Breast epithelium (tissue), 3 donors: ENCODE measurements around the gene CDC42EP4.

Experiments used
- POLR2A ChIP-seq: fragments of 450-650 bp; IDR thresholded peaks from one replicate; pipeline ENCODE4 v1.6.1; 2016; ENCODE audit warnings: antibody characterized with exemption, mild to moderate bottlenecking, moderate library complexity
- POLR2AphosphoS5 ChIP-seq, 3 donors: sonication (generic); formaldehyde crosslinking; IDR thresholded peaks; one replicate each; pipeline ENCODE4 v1.6.1; 2017; ENCODE audit warnings: antibody characterized with exemption in 3 of 3
- TF ChIP-seq, protein P1 (sequence below), 3 donors: fragments of 450-650 bp; IDR thresholded peaks; one replicate each; pipeline ENCODE4 v1.5.1; 2016 to 2017; ENCODE audit warnings: antibody characterized with exemption in 3 of 3, mild to moderate bottlenecking in 3 of 3, moderate library complexity in 3 of 3

DNA sequence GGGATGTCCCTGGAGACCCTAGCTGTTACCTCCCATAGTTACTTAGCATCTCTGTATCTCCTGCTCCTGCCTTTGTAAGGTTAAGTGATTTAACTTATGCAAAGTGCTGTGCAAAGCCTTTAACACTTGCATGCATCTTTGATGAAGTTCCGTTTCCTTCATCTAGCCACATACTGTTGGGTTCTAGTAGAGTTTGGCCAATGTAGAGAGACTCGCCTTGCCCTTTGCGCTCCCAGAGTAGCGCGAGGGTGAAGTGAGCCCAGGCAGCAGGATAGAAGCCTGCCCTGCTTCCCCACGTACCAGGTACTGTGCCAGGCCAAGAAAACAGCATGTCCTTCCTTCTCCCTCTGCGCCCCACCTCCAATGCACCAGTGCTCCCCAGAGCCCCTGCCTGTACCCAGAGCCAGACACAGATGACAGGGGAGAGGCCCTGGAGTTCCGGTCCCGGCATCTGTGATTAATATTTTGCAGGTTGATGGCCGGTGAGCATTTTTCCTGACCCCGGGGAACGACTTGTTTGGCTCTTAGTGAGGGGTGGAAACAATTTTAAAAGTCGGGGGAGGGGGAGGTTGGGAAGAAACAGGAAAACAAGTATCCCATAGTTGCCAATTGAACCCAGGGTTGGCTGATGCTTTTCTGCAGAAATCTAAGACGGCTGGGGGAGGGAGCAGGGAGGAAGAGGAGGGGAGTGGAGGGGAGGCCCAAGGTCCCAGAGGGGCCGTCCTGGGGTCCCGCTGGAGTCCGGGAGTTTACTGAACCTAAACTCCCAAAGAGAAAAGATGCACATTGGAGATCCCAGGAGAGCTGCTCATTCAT, 13.1 kb upstream of the CDC42EP4 start:
- TF ChIP-seq, protein P1, sequence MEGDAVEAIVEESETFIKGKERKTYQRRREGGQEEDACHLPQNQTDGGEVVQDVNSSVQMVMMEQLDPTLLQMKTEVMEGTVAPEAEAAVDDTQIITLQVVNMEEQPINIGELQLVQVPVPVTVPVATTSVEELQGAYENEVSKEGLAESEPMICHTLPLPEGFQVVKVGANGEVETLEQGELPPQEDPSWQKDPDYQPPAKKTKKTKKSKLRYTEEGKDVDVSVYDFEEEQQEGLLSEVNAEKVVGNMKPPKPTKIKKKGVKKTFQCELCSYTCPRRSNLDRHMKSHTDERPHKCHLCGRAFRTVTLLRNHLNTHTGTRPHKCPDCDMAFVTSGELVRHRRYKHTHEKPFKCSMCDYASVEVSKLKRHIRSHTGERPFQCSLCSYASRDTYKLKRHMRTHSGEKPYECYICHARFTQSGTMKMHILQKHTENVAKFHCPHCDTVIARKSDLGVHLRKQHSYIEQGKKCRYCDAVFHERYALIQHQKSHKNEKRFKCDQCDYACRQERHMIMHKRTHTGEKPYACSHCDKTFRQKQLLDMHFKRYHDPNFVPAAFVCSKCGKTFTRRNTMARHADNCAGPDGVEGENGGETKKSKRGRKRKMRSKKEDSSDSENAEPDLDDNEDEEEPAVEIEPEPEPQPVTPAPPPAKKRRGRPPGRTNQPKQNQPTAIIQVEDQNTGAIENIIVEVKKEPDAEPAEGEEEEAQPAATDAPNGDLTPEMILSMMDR (IDR thresholded peaks at IDR 0.05) = no peak
- TF ChIP-seq POLR2A (no peak), POLR2AphosphoS5 (IDR thresholded peaks at IDR 0.05) (no peak)
